Activated CD4-positive, alpha-beta T cell treated with anti-CD3 and anti-CD28 coated beads, Interleukin-2, amount 10 ng/mL, durations not matched to agents 24 days and 14 days (primary cell): Measurements from ENCODE around the gene PRKAR2B. TPM values are rescaled to one million over a fixed set of nuclear protein-coding genes. Genes with fewer than 3 reads are reported as not detected.
"Not testable (repeated sequence)": the region's sequence is repeated elsewhere in the genome, so short reads cannot be mapped to it uniquely, and the experiment has no call there.

ENCODE experiments used
- DNase-seq: peaks from one replicate; pipeline ENCODE4 v3.0.0; 2022
- H3K27ac Mint-ChIP-seq: one replicate; pipeline ENCODE4 v1.8.0; 2022; ENCODE audit warnings: mild to moderate bottlenecking, mixed read lengths
- H3K27me3 Mint-ChIP-seq: one replicate; pipeline ENCODE4 v1.8.0; 2022; ENCODE audit warnings: mixed read lengths
- H3K36me3 Mint-ChIP-seq: one replicate; pipeline ENCODE4 v1.8.0; 2022; ENCODE audit warnings: low read depth, mild to moderate bottlenecking, mixed read lengths
- H3K4me1 Mint-ChIP-seq: one replicate; pipeline ENCODE4 v1.8.0; 2021; ENCODE audit warnings: mixed read lengths
- H3K4me3 Mint-ChIP-seq: one replicate; pipeline ENCODE4 v1.8.0; 2022; ENCODE audit warnings: mild to moderate bottlenecking, moderate library complexity, mixed read lengths
- H3K9me3 Mint-ChIP-seq: one replicate; pipeline ENCODE4 v1.8.0; 2021; ENCODE audit warnings: mixed read lengths
- intact Hi-C: fragments of 100-400 bp; cut with micrococcal nuclease; formaldehyde crosslinking; loops from one replicate; pipeline ENCODE4 v1.15.1; 2023
- total RNA-seq: library from RNA; stranded (reverse); gene quantifications from 2 replicates; pipeline ENCODE4 v1.2.3, GENCODE V29; 2022

PRKAR2B gene
- total RNA-seq, 1 donor from 2014 or later = 0.77 TPM

DNA sequence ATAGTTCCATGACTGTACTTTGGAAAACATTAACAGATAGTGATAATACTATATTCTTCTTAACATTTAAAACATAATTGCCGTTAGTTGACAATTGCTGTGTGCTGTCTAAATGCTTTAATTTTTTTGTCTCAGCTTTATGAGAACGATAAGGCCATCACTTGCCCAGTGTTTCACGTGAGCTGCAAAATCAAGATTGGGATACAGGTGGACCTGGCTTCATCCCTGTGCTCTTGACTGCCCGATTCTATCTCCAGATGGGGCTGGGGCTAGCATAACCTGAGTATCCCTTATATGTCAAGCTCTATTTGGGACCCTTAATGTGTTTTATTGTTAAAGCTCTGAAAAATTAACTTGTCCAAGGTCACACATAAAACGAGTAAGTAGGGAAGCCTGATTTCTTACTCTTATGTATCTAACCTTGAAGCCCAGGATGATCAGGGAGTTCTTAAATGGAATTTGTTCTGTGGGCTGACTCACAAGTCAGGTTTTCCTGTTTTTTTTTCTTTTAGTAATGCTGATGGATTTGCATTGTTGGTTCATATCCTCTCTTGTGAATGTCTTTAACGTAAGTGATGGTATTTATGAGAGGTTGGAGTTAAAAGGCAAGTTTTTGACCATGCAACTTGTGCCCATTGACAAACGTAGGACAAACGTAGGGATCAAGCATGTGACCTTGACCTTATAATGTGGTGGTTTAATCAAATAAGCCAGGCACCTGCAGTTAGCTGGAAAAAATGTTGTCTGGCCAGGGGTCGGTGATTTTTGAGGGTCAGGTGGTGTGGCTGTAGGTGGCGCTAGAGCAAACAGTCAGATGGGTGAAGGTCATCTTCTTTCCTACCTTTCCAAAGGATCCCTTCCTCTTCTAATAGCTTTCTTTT lies 3.6 kb downstream of the PRKAR2B start:
- H3K27ac Mint-ChIP-seq = no peak overlapping the region
- H3K4me1 Mint-ChIP-seq = peaks cover 13% of the 10 kb centered on the region
- peaks cover 69% of the 10 kb centered on the region for H3K27me3 Mint-ChIP-seq

GRCh38 chr7:107048783-107049418 lies 4.4 kb downstream of the PRKAR2B start:
- DNase-seq = no peak
- Mint-ChIP-seq H3K27ac (no peak overlapping the region), H3K4me1 (peaks cover 12% of the 10 kb centered on the region), H3K9me3 (no peaks in the 10 kb centered on the region), H3K27me3 (peaks cover 69% of the 10 kb centered on the region), H3K36me3 (no peaks in the 10 kb centered on the region), H3K4me3 (no peak overlapping the region)
- intact Hi-C loops = no loop called here

More for the DNA sequence above, 3.6 kb downstream of the PRKAR2B start:
- Mint-ChIP-seq H3K36me3 (no peaks in the 10 kb centered on the region), H3K4me3 (no peak overlapping the region), H3K9me3 (no peaks in the 10 kb centered on the region)
- intact Hi-C loops = no loop called here
- DNase-seq = no peak

DNA sequence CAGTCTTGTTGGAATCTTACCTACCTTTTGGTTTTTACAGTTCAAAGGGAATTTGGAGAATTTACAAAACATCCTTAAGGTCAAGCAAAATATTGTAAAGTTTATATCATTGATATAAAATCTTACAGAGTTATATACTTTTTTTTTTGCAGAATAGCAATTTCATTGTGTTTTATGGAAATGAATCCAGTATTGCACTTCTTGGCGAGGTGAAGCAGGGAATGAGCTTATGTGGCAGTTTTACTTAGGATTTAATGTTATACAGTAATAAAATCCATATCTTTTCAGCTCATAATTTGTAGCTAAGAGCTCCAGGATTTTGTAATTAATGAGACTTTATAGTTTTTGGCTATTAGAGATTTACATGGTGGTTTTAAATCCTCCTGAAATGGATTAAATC lies 5.0 kb downstream of the PRKAR2B start:
- H3K4me3 Mint-ChIP-seq = no peak overlapping the region
- no peak for DNase-seq
- peaks cover 72% of the 10 kb centered on the region for H3K27me3 Mint-ChIP-seq
- no peak overlapping the region for H3K27ac Mint-ChIP-seq
- no peaks in the 10 kb centered on the region for H3K36me3 Mint-ChIP-seq
- H3K9me3 Mint-ChIP-seq = no peaks in the 10 kb centered on the region
- intact Hi-C loops = no loop called here
- H3K4me1 Mint-ChIP-seq = peaks cover 11% of the 10 kb centered on the region

DNA sequence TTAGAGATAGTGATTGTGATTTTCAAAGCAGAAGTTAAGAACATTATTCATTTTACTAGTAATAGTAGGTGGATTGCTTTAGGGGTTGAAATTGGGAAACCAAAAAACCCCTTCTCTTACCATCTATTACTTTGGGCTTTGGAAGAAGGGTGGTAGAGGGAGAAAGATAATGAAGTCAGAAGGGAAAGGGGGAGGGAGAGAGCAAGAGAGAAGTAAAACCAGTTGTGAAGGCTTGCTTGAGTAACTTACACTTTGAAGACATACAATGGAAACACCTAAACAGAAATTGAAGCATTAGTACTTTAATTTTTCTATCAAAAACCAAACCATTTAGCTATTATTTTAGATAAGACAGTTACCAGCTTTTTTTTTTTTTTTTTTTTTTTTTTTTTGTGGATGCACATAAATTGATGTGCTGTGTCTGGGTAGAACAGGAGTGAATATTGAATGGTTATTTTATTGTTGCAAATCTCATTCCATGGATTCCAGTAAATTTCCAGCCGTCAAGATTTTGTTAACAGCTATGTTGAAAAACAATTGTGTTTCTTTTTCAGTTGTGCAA lies 5.5 kb downstream of the PRKAR2B start:
- H3K4me1 Mint-ChIP-seq = peaks cover 11% of the 10 kb centered on the region
- H3K4me3 Mint-ChIP-seq = no peak overlapping the region
- intact Hi-C loops = loop anchor here (5.0 kb wide), 1 partner anchor 183 kb away; the partner anchor contains the start of gene PIK3CG
- H3K27ac Mint-ChIP-seq = no peak overlapping the region
- H3K9me3 Mint-ChIP-seq = no peaks in the 10 kb centered on the region
- H3K36me3 Mint-ChIP-seq = no peaks in the 10 kb centered on the region
- DNase-seq = no peak
- peaks cover 72% of the 10 kb centered on the region for H3K27me3 Mint-ChIP-seq

GRCh38 chr7:107051376-107051775 lies 6.9 kb downstream of the PRKAR2B start:
- no peak overlapping the region for H3K27ac Mint-ChIP-seq
- H3K36me3 Mint-ChIP-seq = no peaks in the 10 kb centered on the region
- peaks cover 6% of the 10 kb centered on the region for H3K4me1 Mint-ChIP-seq
- H3K9me3 Mint-ChIP-seq = no peaks in the 10 kb centered on the region
- H3K4me3 Mint-ChIP-seq = no peak overlapping the region
- no peak for DNase-seq
- intact Hi-C loops = loop anchor here (5.0 kb wide), 1 partner anchor 184 kb away; the partner anchor contains the start of gene PIK3CG
- peaks cover 62% of the 10 kb centered on the region for H3K27me3 Mint-ChIP-seq

GRCh38 chr7:107054965-107055364 lies 10.5 kb downstream of the PRKAR2B start:
- peaks cover 40% of the 10 kb centered on the region for H3K27me3 Mint-ChIP-seq

DNA sequence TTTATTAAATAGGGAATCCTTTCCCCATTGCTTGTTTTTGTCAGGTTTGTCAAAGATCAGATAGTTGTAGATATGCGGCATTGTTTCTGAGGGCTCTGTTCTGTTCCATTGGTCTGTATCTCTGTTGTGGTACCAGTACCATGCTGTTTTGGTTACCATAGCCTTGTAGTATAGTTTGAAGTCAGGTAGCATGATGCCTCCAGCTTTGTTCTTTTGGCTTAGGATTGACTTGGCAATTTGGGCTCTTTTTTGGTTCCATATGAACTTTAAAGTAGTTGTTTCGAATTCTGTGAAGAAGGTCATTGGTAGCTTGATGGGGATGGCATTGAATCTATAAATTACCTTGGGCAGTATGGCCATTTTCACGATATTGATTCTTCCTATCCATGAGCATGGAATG lies 11.6 kb downstream of the PRKAR2B start:
- DNase-seq, H3K9me3 Mint-ChIP-seq, intact Hi-C loops, H3K4me3 Mint-ChIP-seq, H3K4me1 Mint-ChIP-seq, H3K27ac Mint-ChIP-seq, H3K36me3 Mint-ChIP-seq: not testable (repeated sequence)
- H3K27me3 Mint-ChIP-seq = peaks cover 37% of the 10 kb centered on the region

More at GRCh38 chr7:107054965-107055364, 10.5 kb downstream of the PRKAR2B start:
- H3K9me3 Mint-ChIP-seq, H3K36me3 Mint-ChIP-seq, H3K4me3 Mint-ChIP-seq, H3K27ac Mint-ChIP-seq, DNase-seq, H3K4me1 Mint-ChIP-seq: not testable (repeated sequence)
- intact Hi-C loops = loop anchor here (5.0 kb wide), 1 partner anchor 188 kb away; the partner anchor contains the start of gene PIK3CG

GRCh38 chr7:107056728-107057473 lies 12.4 kb downstream of the PRKAR2B start:
- DNase-seq = no peak
- Mint-ChIP-seq H3K4me1 (no peaks in the 10 kb centered on the region), H3K36me3 (no peaks in the 10 kb centered on the region), H3K4me3 (no peak overlapping the region), H3K27me3 (peaks cover 36% of the 10 kb centered on the region), H3K9me3 (no peaks in the 10 kb centered on the region), H3K27ac (no peak overlapping the region)
- intact Hi-C loops = no loop called here

DNA sequence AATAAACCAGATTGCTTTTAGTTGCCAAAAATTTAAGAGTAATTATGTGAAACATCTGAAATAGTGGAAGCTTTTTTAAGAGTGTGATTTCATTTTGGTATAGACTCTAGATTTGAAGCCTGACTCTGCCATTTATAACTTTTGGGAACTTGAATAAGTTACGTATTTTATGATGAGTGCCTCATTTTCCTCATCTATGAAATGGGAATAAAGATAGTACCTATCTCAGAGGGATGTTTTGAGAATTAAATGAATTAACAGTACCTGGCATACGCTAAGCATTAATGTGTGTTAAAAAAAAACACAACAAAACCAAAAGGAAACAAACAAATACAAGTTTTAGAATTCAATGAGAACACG lies 12.9 kb downstream of the PRKAR2B start:
- H3K4me1 Mint-ChIP-seq = no peaks in the 10 kb centered on the region
- no peaks in the 10 kb centered on the region for H3K36me3 Mint-ChIP-seq
- intact Hi-C loops = no loop called here
- H3K27me3 Mint-ChIP-seq = peaks cover 37% of the 10 kb centered on the region
- no peak overlapping the region for H3K4me3 Mint-ChIP-seq
- H3K9me3 Mint-ChIP-seq = no peaks in the 10 kb centered on the region
- H3K27ac Mint-ChIP-seq = no peak overlapping the region
- DNase-seq = no peak

- Mint-ChIP-seq H3K4me3 (no peak overlapping the region), H3K9me3 (no peaks in the 10 kb centered on the region), H3K27ac (no peak overlapping the region), H3K4me1 (no peaks in the 10 kb centered on the region), H3K36me3 (no peaks in the 10 kb centered on the region), H3K27me3 (peaks cover 39% of the 10 kb centered on the region)
- DNase-seq = no peak
- intact Hi-C loops = no loop called here
Observed at GRCh38 chr7:107059468-107059867, 15.0 kb downstream of the PRKAR2B start.

DNA sequence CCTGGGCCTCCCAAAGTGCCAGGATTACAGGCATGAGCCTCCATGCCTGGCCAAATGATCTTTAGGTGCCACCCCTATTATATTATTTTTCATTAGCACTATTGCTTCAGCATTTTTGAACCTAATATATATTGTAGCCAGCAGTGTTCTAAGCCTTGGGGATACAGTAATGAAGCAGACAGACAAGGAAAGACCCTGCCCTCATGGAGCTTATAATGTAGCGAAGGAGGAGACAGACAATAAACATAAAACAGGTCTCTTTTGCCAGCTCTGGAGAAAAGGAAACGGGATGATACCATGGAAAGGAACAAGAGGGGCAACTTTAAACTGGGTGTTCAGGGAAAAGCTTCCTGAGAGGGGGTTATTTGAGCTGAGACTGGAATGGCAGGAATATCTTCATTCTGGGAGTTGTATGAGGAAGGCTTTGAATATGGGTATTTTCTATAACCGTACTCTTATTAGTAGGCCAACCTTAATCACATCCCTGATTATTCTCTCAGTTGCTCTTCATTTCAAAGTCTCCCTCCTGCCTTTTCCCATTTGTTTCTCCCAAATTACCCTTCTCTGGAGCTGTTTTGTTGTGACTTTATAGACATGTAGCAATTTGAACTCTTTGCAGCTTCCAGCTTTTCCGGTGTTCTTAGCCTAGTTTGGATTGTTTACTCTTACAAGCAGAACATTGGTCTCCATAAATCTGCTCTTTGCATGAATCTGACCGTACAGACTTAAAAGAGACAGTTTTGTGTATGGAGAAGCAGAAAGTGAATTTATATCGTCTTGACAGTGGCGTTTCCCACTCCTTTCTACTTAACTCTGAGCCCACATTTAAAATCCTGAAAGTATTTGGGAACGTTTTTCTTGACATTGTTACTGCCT lies 19.0 kb downstream of the PRKAR2B start:
- H3K4me3 Mint-ChIP-seq = no peak overlapping the region
- peaks cover 34% of the 10 kb centered on the region for H3K27me3 Mint-ChIP-seq
- no peak for DNase-seq
- H3K36me3 Mint-ChIP-seq = no peaks in the 10 kb centered on the region
- intact Hi-C loops = no loop called here
- no peak overlapping the region for H3K27ac Mint-ChIP-seq
- H3K9me3 Mint-ChIP-seq = no peaks in the 10 kb centered on the region
- no peaks in the 10 kb centered on the region for H3K4me1 Mint-ChIP-seq

GRCh38 chr7:107064255-107064654 lies 19.8 kb downstream of the PRKAR2B start:
- intact Hi-C loops = no loop called here
- peaks cover 32% of the 10 kb centered on the region for H3K27me3 Mint-ChIP-seq

GRCh38 chr7:107065929-107066247 lies 21.4 kb downstream of the PRKAR2B start:
- H3K27me3 Mint-ChIP-seq = peaks cover 33% of the 10 kb centered on the region
- DNase-seq = no peak
- no peaks in the 10 kb centered on the region for H3K9me3 Mint-ChIP-seq
- peaks cover 3% of the 10 kb centered on the region for H3K4me1 Mint-ChIP-seq
- H3K36me3 Mint-ChIP-seq = no peaks in the 10 kb centered on the region
- intact Hi-C loops = no loop called here
- H3K4me3 Mint-ChIP-seq = no peak overlapping the region
- no peak overlapping the region for H3K27ac Mint-ChIP-seq

More at GRCh38 chr7:107064255-107064654, 19.8 kb downstream of the PRKAR2B start:
- Mint-ChIP-seq H3K36me3 (no peaks in the 10 kb centered on the region), H3K4me3 (no peak overlapping the region), H3K9me3 (no peaks in the 10 kb centered on the region), H3K27ac (no peak overlapping the region), H3K4me1 (peaks cover under 1% of the 10 kb centered on the region)
- DNase-seq = no peak
